NAMALWA (cell line): Measurements from ENCODE around the gene KCNAB1.

Source experiments
- DNase-seq: peaks from one replicate; pipeline ENCODE4 v3.0.0-alpha.2; 2015; ENCODE audit warnings: low spot score

The KCNAB1 gene

GRCh38 chr3:156323466-156323865 is 203.1 kb downstream of the KCNAB1 start:
- no peak for DNase-seq

DNA sequence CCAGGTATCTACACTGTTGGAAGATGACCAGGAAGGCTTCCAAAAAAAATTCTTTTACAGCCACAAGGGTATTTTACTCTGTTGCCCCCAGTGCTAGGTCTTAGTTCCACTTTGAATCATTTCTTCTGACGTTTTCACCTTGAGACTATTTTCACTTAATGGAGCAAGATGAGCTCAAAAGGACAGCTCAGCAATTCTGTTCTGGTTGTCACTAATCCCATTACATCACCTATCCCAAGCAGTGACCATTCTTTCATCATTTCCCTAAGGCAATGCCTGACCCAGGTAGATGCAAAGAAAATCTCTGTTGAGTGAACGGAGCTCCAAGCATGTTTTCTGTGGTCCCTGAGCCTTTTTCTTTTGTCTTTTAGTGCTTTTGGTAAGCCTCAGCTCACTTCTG is 210.0 kb downstream of the KCNAB1 start:
- no peak for DNase-seq

GRCh38 chr3:156332304-156332703 is 211.9 kb downstream of the KCNAB1 start:
- DNase-seq: no peak

DNA sequence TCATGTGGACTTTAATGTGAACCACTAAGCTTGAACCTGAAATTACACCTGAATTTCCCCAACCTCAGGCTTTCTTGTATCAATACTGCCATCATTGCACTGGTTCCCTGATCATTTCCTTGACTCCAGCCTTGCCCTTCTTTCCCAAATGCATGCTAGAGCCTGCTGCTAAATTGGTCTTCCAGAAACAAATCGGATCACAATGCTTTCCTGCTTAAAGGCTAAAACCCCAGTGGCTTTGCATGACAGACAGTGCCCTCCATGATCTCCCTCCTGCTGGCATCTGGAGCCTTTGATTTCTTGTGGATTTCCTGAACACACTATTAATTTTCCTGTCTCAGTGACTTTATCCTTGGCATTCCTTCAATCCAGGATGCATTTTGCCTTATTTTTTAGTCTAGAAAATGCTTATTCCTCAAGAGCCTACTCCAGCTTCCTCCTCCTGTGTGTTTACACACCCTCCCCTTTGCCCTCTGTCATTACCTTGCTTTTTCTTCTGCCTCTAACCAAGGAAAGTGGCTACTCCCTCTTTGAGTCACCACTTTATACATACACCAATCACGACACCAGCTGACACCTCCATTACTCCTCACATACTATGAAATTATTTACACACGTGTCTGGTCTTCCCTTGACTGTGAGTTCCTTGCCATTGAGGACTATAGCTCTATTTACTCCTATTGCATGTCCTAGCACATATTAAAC is 214.6 kb downstream of the KCNAB1 start:
- no peak for DNase-seq

DNA sequence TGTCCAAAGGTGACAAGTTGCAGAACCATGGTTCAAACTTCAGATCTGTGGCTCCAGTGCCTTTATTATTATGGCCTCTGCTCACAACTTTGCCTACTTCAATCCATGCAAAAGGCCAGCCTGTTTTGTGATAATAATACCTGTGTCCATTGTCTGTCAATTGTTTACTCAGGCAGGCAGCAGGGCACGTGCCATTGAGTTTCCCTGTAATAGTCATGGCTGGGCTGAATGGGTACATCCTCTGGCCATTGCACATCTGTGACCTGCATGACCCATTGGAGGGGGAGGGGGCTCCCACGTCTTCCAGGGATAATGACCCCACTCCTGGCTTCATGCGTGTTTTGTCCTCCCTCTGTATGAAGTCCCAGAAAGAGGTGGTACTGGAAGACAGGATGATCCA is 219.1 kb downstream of the KCNAB1 start:
- DNase-seq: no peak

GRCh38 chr3:156341332-156341731 is 221.0 kb downstream of the KCNAB1 start:
- DNase-seq: no peak

DNA sequence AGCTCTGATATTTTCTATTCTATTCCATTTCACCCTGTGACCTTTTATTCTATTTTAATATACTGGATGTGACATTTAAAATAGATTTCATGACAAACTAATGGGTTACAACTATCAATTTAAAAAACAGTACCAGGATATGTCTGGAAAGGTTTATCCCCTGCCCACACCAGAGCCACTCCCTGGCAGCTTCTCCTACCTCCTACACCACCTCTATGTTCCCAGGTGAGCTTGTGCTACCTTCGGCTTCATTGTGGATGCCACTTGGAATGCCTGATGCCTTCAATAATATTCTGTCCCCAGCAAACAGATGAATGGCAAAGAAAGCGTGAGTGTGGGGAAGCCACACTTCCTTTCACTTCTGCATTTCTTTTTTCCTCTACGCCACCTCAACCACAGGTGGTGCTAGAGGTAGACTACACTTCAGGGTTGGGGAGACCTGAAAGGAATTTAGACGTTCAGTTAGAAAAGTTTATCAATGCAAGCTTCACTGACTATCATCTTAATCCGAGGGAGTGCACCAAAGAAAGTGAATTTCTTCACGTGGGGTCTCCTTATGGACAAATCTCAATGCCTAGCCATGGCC is 221.5 kb downstream of the KCNAB1 start:
- DNase-seq: peak; percentile 78

DNA sequence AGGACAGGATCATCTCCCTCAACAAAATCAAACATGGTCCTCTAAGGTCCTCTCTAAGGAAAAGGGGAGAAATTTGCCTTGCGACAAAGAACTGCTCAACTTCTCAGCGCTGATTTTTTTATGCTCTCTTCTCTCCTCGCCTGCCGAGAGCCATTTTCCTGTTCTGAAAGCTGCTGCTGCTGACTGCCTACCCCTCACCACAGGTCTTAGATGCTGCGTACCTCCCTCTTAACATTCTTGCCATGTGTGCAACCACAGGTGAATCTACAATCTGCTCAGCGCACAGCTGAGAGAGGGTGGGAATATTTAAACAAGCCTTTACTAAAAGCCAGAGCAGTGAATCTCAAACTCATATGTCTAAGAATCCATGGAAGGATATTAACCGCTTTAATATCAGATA is 223.8 kb downstream of the KCNAB1 start:
- no peak for DNase-seq

DNA sequence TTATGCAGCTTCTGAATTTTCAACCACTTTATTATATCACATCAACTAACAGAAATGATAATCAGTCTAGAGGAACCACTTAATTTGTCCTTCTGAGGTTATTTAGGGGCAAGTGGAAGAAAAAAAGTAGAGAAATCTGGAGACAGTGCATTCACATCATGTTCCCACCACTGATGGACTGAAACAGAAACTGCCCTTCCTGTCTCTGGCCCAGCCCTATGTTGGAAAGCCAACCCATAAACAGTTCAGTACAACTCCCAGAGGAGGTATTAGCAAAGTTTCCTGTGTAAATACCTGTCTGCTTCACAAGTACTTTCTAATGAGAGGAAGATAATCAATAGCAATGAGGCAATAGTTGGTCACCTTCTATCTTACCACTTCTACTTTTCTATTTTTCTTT is 228.7 kb downstream of the KCNAB1 start:
- DNase-seq: no peak

DNA sequence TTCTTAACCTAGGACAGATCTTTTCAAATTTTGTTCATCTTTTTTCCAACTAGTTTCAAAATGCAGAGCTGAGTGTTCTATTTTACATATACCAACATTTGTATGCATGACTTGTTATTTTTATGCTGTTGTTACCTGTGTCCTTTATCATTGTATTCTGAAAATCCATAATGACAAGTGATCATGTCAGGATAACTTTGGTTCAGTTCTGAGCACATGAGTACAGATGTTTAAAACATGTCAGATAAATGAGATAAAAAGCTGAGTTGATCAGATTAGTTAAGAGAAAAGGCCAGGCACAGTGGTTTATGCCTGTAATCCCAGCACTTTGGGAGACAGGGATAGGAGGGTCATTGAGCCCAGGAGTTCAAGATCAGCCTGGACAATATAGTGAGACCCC is 229.6 kb downstream of the KCNAB1 start:
- no peak for DNase-seq

- no peak for DNase-seq
Observed at GRCh38 chr3:156350781-156351180, 230.4 kb downstream of the KCNAB1 start.

- DNase-seq: no peak
Observed at GRCh38 chr3:156351783-156352182, 231.4 kb downstream of the KCNAB1 start.

DNA sequence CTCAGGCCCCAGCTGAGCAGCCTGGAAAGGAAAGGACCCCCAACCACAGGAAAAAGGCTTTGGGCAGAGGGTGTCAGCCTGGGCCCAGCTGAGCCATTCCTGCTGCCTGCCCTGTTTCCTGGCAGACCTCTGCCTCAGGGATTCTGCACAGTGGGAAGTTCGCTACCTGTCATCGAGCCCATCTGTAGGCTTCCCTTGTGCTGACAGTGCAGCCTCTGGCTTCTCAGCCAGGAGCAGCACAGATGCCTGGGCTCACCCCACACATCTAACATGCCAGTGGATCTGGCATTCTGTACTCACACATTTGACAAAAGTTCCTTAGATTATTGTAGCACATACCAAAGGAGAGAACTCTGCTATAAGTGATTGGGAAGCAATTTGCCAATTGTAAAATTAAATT is 232.3 kb downstream of the KCNAB1 start:
- no peak for DNase-seq

- no peak for DNase-seq
Observed at GRCh38 chr3:156353563-156353962, 233.2 kb downstream of the KCNAB1 start.

GRCh38 chr3:156356537-156357363 is 236.4 kb downstream of the KCNAB1 start:
- DNase-seq: no peak

GRCh38 chr3:156358232-156358631 is 237.9 kb downstream of the KCNAB1 start:
- DNase-seq: no peak

- no peak for DNase-seq
Observed at GRCh38 chr3:156359368-156359767, 239.0 kb downstream of the KCNAB1 start.

GRCh38 chr3:156360083-156360482 is 239.7 kb downstream of the KCNAB1 start:
- DNase-seq: no peak

- no peak for DNase-seq
Observed at GRCh38 chr3:156360963-156361362, 240.6 kb downstream of the KCNAB1 start.

- no peak for DNase-seq
Observed at GRCh38 chr3:156366559-156366958, 246.2 kb downstream of the KCNAB1 start.

DNA sequence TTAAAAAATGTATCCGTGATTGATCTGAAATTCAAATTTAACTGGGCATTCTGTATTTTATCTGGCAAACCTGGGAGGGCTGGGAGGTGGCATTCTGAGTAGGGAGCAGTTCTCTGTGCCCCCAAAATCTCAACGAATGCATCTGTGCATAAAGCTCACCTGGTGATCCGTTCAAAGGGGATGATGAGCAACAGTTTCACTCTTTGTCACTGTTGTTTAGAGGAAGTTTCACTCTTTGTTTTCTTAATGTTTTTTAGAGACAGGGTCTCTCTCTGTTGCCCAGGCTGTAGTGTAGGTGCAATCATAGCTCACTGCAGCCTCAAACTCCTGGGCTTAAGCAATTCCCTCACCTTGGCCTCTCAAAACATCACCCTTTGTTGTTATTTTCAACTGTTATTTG is 247.8 kb downstream of the KCNAB1 start:
- DNase-seq: no peak

DNA sequence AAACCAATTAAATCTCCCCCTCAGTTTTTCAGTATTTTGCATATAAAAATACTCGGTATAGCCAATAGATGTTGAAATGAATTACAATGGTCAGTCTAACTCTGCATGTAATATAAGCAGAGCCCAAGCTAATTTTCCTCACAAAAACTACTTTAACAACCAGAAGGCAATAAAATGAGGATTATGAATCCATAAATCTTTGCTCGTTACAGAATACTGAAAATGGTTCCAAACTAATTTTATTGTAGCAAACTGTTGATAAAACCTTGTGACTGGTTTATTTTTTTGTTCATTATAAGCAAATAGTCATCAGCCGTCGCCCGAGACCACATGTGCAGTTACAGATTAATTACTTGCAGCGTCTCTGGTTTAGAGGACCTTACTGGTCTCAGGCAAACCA is 251.3 kb downstream of the KCNAB1 start:
- DNase-seq: no peak

- DNase-seq: no peak
Observed at GRCh38 chr3:156373095-156373494, 252.7 kb downstream of the KCNAB1 start.
